Endothelial cell (in vitro differentiated cells): ENCODE results near the gene FBXW8. TPM values are rescaled to one million over a fixed set of nuclear protein-coding genes. Genes with fewer than 3 reads are reported as not detected.
A peak's percentile ranks its signal among the peaks of the same experiment; 100 is the strongest.

Source experiments
- DNase-seq: peaks from one replicate; pipeline ENCODE4 v3.0.0; 2021; ENCODE audit warnings: low spot score
- H3K27ac Mint-ChIP-seq: one replicate; pipeline ENCODE4 v1.8.0; 2021; ENCODE audit warnings: mixed read lengths, inconsistent platforms; ENCODE audit not compliant: unreplicated experiment
- H3K27me3 Mint-ChIP-seq: one replicate; pipeline ENCODE4 v1.8.0; 2021; ENCODE audit warnings: mild to moderate bottlenecking, moderate library complexity, mixed read lengths, inconsistent platforms; ENCODE audit not compliant: unreplicated experiment
- H3K36me3 Mint-ChIP-seq: one replicate; pipeline ENCODE4 v1.8.0; 2021; ENCODE audit warnings: mild to moderate bottlenecking, low read depth, mixed read lengths, inconsistent platforms; ENCODE audit not compliant: unreplicated experiment
- H3K4me1 Mint-ChIP-seq: one replicate; pipeline ENCODE4 v1.8.0; 2021; ENCODE audit warnings: mild to moderate bottlenecking, mixed read lengths, inconsistent platforms; ENCODE audit not compliant: unreplicated experiment
- H3K4me3 Mint-ChIP-seq: one replicate; pipeline ENCODE4 v1.8.0; 2021; ENCODE audit warnings: mild to moderate bottlenecking, mixed read lengths, inconsistent platforms; ENCODE audit not compliant: unreplicated experiment
- H3K9me3 Mint-ChIP-seq: one replicate; pipeline ENCODE4 v1.8.0; 2021; ENCODE audit warnings: mixed read lengths, inconsistent platforms; ENCODE audit not compliant: unreplicated experiment
- CTCF ChIP-seq: fragments of 200-600 bp; sonication (generic); IDR thresholded peaks from one replicate; pipeline ENCODE4 v1.5.0; 2021; ENCODE audit warnings: antibody characterized with exemption; ENCODE audit not compliant: unreplicated experiment
- total RNA-seq: library from RNA; stranded (reverse); fragmentation: NEBNext Ultra II Directional; extraction: Animal tissue kit (Norgen Biotek cat#: 25700); gene quantifications from one replicate; pipeline ENCODE4 v1.2.1, GENCODE V29; 2021; ENCODE audit not compliant: unreplicated experiment

Gene FBXW8
- total RNA-seq, 1 donor from 2014 or later: 17.8 TPM

- Mint-ChIP-seq H3K9me3 (no peaks in the 10 kb centered on the region), H3K36me3 (no peaks in the 10 kb centered on the region), H3K4me1 (no peaks in the 10 kb centered on the region), H3K27me3 (no peaks in the 10 kb centered on the region), H3K27ac (no peak overlapping the region), H3K4me3 (no peak overlapping the region)
- TF ChIP-seq CTCF: no peak
- DNase-seq: no peak
Measured at GRCh38 chr12:116901612-116902011, 9.1 kb upstream of the FBXW8 start.

GRCh38 chr12:116903818-116904217, 6.9 kb upstream of the FBXW8 start:
- no peak for DNase-seq
- Mint-ChIP-seq H3K4me3 (no peak overlapping the region), H3K36me3 (no peaks in the 10 kb centered on the region), H3K4me1 (no peaks in the 10 kb centered on the region), H3K27ac (no peak overlapping the region), H3K27me3 (no peaks in the 10 kb centered on the region), H3K9me3 (no peaks in the 10 kb centered on the region)
- TF ChIP-seq CTCF: no peak

GRCh38 chr12:116906285-116906684, 4.5 kb upstream of the FBXW8 start:
- no peak for DNase-seq
- no peaks in the 10 kb centered on the region for H3K9me3 Mint-ChIP-seq
- H3K27me3 Mint-ChIP-seq: no peaks in the 10 kb centered on the region
- H3K36me3 Mint-ChIP-seq: no peaks in the 10 kb centered on the region
- H3K4me3 Mint-ChIP-seq: no peak overlapping the region
- TF ChIP-seq CTCF: no peak
- H3K27ac Mint-ChIP-seq: no peak overlapping the region
- peaks cover 3% of the 10 kb centered on the region for H3K4me1 Mint-ChIP-seq

GRCh38 chr12:116910280-116910644, 488 bp upstream of the FBXW8 start:
- no peaks in the 10 kb centered on the region for H3K9me3 Mint-ChIP-seq
- H3K27me3 Mint-ChIP-seq: no peaks in the 10 kb centered on the region
- no peak for DNase-seq
- H3K4me1 Mint-ChIP-seq: peaks cover 8% of the 10 kb centered on the region
- H3K36me3 Mint-ChIP-seq: no peaks in the 10 kb centered on the region
- no peak for TF ChIP-seq CTCF
- peak overlapping the region; percentile 94 for H3K4me3 Mint-ChIP-seq
- H3K27ac Mint-ChIP-seq: no peak overlapping the region

- DNase-seq: no peak
- H3K27me3 Mint-ChIP-seq: no peaks in the 10 kb centered on the region
- H3K4me3 Mint-ChIP-seq: no peak overlapping the region
- peaks cover 30% of the 10 kb centered on the region for H3K4me1 Mint-ChIP-seq
- H3K27ac Mint-ChIP-seq: no peak overlapping the region
- no peak for TF ChIP-seq CTCF
- H3K36me3 Mint-ChIP-seq: no peaks in the 10 kb centered on the region
- no peaks in the 10 kb centered on the region for H3K9me3 Mint-ChIP-seq
Measured at GRCh38 chr12:116915326-116915725, 4.6 kb downstream of the FBXW8 start.
